Measurements from ENCODE around the gene GPR180.

Gene GPR180

DNA sequence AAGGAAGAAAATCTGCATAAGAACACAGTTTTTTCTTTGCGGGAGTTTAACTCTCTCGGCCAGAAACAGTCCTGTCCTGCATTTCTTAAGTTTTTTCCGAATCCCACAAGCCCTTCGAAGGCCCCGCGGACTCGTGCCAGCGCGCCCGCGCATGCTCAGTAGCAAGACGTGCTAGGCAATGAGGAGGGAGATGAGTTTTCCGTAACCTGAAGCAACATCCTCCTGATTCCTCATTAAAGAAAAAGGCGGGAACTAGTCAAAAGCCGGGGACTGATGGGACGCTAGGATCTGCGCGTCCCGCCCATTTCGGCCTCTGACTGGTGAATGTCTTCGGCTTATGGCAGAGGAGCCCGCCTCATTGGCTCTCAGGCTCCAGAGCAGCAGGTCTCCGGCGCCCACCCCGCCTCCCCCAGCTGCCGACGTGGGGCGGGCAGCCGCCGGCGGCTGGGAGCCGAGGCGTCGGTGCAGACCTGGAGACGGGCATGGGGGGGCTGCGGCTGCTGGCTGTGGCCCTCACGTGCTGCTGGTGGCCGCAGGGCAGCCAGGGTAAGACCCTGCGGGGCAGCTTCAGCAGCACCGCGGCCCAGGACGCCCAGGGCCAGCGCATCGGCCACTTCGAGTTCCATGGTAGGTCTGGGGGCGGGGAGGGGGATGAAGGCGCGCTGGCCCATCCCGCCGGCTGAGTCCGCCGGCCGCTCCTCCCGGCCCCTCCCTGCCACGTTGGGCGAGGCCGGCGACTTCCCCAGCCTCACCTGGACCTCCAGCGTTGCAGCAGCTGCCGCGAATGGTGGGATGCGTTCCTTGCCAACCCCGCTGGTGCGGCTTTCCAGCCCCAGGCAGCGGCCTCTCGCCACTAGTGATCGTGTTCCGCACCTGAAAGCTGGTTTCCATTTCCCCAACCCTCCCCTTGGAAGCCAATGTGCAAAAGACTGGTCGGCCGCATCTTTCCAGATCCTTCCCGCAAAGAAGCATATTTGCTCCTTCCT lies at the start of gene GPR180:
GPR180 (plus strand) TSS at position 412 of the 986 bp plus-strand sequence; CDS start at position 483, 71 bp downstream.
- DNase-seq, result peak; percentile 99 to 100

DNA sequence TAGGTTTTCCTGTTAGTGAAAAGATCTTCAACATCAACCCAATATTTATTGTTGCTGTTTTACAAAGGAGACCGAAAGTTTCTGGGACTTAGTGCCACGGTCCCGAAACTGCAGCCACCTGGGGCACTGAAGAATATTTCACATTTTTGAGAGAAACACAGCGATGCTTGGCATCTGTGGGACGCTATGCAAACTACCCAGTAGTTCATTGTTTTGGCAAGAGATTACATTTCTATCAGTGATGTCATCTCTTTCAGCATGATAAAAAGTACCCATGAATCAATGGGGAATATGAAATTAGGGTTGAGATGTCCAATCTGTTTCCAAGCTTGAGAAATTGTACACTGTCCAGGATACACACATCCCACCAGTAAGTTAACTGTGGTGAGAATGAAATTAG lies 49.6 kb upstream of the GPR180 start:
- no peak for DNase-seq

- DNase-seq, result no peak
These were observed 47.9 kb upstream of the GPR180 start for GRCh38 chr13:94553766-94554165.

DNA sequence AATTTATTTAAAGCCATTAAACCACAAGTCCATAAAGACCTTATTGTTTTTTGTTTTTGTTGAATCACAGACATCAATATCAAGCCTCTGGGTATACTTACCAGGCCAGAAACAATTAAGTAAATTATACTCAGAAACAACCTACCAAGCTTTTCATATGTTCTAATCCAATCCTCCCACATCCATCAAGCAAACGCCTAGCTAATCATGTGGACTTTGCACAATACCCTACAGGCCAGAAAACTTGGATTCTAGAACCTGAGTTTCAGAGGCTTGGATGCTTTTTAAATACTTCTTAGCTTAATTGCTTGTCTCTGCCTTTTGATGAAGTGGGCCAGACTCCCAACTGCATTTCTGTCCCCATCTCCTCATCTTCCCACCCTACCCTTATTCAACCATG lies 45.6 kb upstream of the GPR180 start:
- DNase-seq, result no peak

GRCh38 chr13:94556621-94557020 lies 45.0 kb upstream of the GPR180 start:
- no peak for DNase-seq

GRCh38 chr13:94557684-94558235 lies 43.9 kb upstream of the GPR180 start:
- DNase-seq, result no peak

GRCh38 chr13:94558716-94559115 lies 42.9 kb upstream of the GPR180 start:
- no peak for DNase-seq

DNA sequence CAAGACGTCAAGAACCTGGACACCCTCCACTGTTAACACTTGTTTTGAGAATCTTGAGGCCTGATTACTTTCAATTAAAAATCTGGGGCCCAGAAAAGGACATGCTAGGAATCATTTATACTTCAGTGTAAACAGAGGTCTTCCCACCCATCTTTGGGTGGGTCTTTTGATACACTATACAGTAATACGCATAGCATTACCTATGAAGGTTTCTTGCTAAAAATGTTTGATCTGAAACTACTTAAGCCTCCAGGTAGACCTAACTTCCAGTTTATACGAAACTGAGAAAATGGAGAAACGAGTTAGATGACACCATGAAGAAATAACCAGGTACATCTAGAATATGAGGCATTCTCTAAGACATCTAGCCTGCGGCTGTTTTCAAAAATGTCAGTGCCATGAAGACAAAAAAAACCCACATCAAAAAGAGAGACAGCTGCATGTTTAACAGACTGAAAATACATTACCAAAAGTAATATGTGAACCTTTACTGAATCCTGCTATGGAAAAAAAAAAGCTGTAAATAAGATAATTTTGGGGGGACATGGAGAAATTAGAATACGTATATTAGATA lies 42.3 kb upstream of the GPR180 start:
- DNase-seq, result no peak

DNA sequence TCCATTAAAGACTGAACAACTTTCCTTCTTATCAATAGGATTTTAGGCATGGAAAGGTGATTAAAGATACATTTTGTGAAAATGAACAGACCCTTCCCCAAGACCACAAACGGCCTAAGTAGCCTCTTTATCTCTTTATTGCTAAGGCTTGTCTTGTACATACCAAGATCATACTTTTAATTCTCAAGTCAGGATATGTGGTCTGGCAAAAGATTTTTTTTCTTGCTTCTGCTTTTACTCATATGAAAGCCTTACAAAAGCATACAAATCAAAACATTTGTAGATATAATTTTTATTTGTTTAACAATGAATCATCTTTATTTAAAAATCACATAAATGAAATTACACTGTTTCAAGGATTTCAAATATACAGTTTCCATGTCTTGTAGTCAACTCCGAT lies 41.5 kb upstream of the GPR180 start:
- no peak for DNase-seq

DNA sequence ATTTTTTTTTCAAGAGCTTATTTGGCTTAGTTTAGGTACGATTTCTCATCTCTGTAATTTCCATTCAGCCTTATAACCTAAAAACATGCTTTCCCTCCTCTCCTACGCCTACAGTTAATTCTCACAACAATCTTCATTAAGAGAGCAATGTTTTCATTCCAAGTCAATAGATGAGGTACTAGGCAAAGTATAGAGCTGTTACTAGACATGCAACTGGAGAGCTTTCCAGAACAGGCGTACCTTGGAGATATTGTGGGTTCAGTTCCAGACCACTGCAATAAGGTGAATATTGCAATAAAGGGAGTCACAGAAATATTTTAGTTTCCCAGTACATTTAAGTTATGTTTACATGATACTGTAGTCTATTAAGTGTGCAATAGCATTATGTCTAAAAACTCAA lies 40.5 kb upstream of the GPR180 start:
- no peak for DNase-seq

DNA sequence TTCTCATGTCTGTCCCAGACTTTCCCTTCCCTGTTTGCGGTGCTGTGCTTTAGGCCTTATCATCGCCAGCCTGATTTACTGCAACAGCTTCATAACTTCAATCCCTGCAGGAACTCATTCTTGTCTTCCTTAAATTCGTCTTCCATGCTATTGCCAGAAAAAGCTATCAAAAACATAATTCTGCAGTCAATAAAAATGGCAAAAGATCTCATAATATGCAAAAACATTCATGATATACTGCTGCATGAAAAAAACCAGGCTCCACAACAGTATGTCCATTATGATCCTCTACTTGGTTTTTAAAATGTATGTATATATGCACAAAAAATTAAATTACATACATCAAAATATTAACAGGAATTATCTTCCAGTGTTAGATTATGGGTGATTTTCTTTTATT lies 34.1 kb upstream of the GPR180 start:
- no peak for DNase-seq

GRCh38 chr13:94568443-94568842 lies 33.2 kb upstream of the GPR180 start:
- DNase-seq, result no peak

GRCh38 chr13:94569615-94570014 lies 32.0 kb upstream of the GPR180 start:
- no peak for DNase-seq

DNA sequence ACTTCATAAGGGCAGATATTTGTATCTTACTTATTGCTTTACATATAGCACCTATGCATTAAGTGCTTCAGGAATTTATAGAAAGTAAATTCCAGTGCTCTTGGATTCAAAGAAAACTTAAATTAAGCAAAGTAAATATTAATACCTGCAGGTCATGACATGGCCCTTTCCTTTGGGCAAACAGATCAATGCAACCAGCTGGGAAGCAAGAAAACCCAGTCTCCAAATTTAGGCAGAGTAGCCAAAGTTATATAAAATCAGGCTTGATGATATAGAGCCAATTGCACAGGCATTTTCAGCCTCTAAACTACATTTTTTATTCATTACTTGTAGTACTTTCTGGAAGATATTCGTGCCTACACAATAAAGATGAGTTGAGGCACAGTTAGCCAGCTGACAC lies 22.6 kb upstream of the GPR180 start:
- DNase-seq, result no peak

DNA sequence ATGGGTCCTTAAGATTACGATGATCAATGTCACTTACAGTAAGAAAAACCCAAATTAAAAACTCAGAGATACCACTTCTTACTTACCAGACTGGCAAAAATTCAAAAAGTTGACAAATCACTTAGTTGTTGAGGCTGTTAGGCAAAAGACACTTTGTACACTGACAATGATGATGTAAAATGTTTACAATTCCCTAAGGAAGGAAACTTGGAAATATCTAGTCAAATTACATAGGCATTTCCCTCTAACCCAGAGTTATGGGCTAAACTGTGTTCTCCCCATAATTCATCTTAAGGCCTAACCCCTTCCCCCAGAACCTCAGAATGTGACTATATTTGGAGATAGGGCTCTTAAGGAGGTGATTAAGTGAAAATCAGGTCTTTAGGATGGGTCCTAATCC lies 17.7 kb upstream of the GPR180 start:
- no peak for DNase-seq

DNA sequence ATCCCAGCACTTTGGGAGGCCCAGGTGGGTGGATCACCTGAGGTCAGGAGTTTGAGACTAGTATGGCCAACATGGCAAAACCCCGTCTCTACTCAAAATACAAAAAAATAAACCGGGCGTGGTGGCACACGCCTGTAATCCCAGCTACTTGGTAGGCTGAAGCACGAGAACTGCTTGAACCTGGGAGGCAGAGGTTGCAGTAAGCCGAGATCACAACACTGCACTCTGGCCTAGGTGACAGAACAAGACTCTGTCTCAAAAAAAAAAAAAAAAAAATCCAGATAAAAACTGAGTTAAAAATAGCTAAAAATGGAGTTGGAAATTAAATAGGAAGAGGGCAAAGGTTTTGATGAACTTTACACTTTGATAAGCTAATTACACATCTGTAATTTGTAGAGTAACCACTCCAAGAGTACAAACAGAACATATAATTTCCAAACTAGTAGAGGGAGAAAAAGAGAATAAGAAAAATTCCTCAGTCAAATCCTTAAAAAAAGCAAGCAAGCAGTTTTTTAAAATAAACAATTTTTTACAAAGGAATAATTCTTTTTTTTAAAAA lies 16.0 kb upstream of the GPR180 start:
- no peak for DNase-seq

GRCh38 chr13:94586371-94586770 lies 15.3 kb upstream of the GPR180 start:
- DNase-seq, result no peak

- DNase-seq, result no peak
These were observed 13.1 kb upstream of the GPR180 start for GRCh38 chr13:94588541-94588940.

- no peak for DNase-seq
These were observed 10.9 kb upstream of the GPR180 start for GRCh38 chr13:94590744-94591143.

- peak; percentile 65 for DNase-seq
These were observed 6.4 kb upstream of the GPR180 start for GRCh38 chr13:94595001-94595949.

GRCh38 chr13:94595950-94596574 lies 5.6 kb upstream of the GPR180 start, which contains the start of gene TGDS:
TSS of gene TGDS (minus strand) at chr13:94596152. CDS start at chr13:94596136, 16 bp downstream.
- DNase-seq, result peak; percentile 93 to 94

- DNase-seq, result no peak
These were observed 5.1 kb upstream of the GPR180 start for GRCh38 chr13:94596575-94596971.

All from AML-193 (cell line).